GM12872 (cell line): ENCODE data around the gene PREP.

Experiments used
- TF ChIP-seq, protein P1 (sequence below): IDR thresholded peaks from 3 replicates; pipeline ENCODE4 v1.5.1; 2011; ENCODE audit warnings: low read depth, mild to moderate bottlenecking, low read length, moderate library complexity; ENCODE audit not compliant: insufficient read depth

PREP gene

DNA sequence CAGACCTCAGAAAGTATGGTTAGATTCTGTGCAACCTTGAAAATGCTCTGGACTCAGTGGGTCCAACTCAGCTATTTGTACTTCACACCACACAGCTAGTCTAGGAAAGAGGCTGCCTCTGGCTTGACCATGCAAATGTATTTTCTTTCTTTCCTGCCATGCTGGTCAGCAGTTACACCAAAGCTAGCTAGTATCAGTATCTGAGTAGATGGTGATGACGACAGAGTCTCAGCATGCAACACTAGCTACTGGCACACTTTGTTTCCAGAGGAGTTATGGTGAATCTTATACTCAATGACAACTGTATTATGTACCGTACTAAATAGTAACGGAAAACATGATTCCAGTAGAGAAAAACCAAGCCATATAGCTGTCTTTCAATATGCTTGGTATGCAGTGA lies 126.5 kb downstream of the PREP start:
- TF ChIP-seq, protein P1, sequence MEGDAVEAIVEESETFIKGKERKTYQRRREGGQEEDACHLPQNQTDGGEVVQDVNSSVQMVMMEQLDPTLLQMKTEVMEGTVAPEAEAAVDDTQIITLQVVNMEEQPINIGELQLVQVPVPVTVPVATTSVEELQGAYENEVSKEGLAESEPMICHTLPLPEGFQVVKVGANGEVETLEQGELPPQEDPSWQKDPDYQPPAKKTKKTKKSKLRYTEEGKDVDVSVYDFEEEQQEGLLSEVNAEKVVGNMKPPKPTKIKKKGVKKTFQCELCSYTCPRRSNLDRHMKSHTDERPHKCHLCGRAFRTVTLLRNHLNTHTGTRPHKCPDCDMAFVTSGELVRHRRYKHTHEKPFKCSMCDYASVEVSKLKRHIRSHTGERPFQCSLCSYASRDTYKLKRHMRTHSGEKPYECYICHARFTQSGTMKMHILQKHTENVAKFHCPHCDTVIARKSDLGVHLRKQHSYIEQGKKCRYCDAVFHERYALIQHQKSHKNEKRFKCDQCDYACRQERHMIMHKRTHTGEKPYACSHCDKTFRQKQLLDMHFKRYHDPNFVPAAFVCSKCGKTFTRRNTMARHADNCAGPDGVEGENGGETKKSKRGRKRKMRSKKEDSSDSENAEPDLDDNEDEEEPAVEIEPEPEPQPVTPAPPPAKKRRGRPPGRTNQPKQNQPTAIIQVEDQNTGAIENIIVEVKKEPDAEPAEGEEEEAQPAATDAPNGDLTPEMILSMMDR: no peak

- TF ChIP-seq, protein P1: no peak
These were observed 127.3 kb downstream of the PREP start for GRCh38 chr6:105275542-105275941.

GRCh38 chr6:105274678-105275077 lies 128.2 kb downstream of the PREP start:
- TF ChIP-seq, protein P1: no peak

DNA sequence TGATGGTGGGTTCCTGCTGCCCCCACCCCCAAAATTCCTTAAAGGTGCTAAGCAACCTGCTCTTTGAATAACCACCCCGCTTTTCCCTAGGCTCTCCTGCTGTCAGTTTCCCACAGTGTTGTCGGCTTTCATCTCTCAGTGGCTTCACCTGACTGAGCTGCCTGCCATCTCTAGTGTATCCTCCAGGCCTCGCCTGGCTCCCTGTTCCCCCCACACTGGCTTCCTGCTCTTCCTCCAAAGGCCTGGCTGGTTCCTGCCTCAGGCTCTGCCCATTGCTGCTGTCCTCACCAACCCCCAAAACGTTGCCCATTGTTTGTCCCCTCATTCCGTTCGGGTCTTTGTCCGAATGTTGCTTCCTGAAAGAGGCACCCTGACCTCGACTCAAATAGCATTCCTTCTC lies 129.3 kb downstream of the PREP start:
- TF ChIP-seq, protein P1: no peak

DNA sequence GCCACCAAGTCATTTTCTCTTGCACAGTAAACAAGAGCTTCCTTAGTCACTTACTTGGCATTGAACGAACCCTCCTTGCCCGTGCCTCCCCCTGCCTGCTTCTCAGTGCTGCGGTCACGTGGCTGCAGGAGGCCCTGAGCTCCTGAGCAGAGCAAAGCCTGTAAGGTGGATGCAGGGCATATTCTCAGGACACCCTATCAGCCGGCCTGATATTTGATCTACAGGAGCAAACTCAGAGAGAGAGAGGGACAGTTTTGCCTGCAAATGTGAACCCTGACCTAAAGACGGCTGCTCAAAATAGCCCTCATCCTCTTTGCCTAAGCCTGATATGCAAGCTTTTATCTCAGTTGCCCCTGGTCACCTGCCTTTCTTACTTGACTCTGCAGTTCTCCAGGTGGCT lies 130.1 kb downstream of the PREP start:
- TF ChIP-seq, protein P1: no peak

DNA sequence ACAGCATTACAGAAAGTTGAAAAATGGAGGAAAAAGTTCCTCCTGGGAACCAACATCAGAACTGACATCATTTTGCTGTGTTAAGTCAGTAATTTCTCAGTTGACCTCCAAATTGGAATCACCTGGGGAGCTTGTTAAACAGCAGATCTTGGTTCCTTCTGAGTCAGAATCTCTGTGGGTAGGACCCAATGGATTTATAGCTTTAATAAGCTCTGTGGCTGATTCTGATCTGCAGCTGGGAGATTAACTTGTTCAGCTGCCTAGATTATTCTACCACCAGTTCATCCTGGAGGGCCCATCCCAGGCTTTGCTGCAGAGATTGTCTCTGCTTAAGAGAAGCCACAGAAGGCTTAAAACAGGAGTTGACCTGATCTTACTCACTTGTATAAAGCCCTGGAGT lies 132.4 kb downstream of the PREP start:
- TF ChIP-seq, protein P1: no peak

- TF ChIP-seq, protein P1: no peak
These were observed 133.5 kb downstream of the PREP start for GRCh38 chr6:105269390-105269789.
